HG03575 (cell line): ENCODE measurements around the gene RNF149.
"Not testable (repeated sequence)": the region's sequence is repeated elsewhere in the genome, so short reads cannot be mapped to it uniquely, and the experiment has no call there.

Experiments used
- ATAC-seq: cut with Tn5 transposase; IDR thresholded peaks from one replicate; pipeline ENCODE4 v1.9.1; 2021; ENCODE audit not compliant: unreplicated experiment, insufficient number of reproducible peaks, low FRiP score; ENCODE audit errors: extremely low read depth

Gene RNF149

DNA sequence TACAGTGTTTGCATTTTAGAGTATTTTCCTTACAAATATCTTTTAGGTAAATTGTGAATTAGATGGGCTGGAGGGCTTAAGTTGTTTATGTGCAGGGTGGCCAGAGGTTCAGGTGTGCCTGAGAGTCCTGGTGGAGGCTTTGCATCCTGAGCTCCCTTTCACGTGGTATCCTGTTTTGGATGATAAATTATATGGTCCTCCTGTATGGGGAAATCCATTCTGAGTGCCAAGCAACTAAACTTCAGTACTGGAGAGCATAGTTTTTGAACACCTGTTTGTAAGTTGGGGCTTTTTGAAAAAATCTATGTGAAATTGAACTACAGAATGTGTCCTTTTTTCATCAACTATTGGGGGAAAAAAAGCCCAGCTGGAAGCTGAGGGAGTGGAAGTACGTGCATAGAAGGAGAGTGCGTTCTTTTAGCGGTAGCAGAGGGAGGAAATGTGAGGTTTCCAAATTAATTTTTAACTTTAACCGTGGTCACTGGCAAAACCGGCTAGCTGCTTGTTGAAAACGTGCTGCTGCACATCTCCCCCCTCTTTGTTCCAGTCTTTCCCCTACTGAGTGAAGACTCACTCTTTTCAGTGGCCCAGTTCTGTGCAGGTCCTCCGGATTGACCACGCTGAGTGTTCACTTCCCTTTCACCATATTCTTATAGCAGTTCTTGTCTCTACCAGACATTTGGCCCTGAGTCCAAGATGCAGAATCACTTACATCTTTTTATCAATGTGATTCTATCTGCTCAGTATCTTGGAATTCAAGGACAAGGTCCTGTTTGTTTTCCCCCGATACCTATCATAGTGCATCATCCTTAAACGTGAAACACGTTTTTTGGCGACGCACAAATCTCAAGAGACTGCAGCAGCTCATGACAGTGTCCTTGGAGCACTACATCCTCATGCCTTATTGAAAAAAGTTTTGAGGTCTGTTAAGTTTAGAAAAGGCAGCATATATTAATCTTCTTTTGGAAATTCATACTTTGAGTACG lies 40.5 kb downstream of the RNF149 start:
- ATAC-seq: no peak

DNA sequence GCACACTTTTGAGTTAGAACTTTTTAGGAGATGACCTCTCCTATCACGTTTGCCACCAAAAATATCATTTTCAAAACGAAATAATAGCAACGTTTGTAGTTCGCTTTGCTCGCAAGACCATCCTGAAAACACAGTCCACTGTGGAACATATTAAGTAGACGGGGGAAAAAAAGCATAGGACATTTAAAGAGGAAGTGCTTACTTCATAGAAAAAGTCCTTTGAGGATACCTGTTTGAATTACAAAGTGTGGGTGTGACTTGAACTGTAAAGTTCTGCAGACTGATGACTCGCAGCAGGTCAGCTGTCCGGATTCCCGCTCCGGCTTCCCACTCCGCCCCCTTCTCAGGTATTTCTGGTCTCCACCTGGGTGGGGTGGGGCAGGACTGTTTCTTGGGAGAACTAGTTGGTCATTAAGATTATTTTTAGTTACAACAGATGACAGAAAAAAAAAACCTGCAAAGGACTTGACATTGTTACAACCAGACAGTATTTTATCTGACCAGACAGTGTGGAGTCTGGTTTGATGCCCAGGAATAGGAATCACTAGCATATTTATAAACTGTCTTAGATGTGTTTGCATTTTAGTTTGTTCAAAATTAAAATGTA lies 42.5 kb downstream of the RNF149 start:
- no peak for ATAC-seq

DNA sequence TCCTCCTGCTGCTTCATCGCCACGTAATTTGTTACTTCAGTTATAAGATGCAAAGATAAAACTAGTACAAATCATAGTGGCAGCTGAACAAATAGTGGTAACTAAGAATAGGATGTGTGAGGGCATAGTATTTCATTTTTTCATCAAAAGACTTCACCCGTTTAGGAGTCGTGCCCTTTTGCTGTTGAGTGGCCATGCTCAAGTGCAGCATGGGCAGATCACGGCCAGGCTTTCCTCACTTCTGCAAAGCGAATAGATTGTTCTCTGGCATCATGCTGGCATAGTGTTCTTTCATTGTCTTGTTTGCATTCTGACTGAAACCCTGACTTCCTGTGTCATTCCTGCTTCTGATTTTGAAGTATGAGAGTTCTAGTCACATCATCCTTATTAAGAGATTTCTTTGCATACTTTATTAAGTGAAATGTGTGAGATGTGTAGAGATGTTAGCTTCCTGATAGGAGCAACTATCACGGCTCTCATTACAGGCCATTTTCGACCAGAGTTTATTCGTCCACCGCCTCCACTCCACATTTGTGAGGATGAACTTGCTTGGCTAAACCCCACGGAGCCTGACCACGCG lies 44.1 kb downstream of the RNF149 start:
- ATAC-seq: no peak

DNA sequence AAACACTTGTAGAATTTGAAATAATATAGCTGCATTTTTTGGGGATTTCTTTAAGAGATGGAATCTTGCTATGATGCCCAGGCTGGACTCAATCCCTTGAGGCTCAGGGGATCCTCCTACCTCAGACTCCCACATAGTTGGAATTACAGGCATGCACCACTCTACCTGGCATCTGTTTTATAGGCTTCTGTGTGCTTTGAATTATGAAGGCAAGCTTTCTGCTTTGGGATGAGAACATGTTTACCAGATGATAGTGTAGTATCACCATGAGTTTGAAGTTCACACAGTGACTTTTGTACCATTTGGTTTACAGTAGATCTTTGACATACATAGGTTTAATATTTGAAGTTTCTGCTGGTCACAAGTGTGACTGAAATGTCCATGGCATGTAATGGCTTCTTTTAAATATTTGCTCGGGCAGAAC lies 45.1 kb downstream of the RNF149 start:
- ATAC-seq: no peak

DNA sequence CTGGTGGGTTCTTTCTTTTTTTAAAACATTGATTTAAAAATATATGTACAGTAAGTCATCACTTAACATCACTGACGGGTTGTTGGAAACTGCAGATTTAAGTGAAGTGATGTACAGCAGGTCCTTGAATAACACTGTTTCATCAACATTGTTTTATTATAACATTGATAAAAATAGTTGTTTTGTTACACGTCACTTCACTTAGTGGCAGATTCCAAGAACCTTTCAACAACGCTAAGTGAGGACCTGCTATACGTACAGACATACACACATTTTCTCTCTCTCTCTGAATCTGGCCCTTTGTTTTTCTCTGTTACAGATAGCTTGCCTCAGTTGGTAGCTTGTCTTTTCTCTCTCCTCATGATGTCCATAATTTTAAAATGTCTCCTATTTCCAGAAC lies 46.4 kb downstream of the RNF149 start:
- no peak for ATAC-seq

DNA sequence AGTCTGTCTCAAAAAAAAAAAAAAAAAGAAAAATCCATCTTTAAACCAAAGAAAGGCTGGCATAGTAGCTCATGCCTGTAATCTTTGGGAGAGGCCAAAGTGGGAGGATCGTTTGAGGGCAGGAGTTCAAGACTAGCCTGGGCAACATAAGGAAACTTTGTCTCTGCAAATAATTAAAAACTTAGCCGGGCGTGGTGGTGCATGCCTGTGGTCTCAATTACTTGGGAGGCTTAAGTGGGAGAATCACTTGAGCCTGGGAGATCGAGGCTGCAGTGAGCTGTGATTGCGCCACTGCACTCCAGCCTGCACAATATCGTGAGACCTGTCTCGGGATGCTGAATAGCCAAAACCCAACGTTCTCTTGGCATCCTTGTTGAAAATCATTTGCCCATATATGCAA lies 49.7 kb downstream of the RNF149 start:
- ATAC-seq: no peak

DNA sequence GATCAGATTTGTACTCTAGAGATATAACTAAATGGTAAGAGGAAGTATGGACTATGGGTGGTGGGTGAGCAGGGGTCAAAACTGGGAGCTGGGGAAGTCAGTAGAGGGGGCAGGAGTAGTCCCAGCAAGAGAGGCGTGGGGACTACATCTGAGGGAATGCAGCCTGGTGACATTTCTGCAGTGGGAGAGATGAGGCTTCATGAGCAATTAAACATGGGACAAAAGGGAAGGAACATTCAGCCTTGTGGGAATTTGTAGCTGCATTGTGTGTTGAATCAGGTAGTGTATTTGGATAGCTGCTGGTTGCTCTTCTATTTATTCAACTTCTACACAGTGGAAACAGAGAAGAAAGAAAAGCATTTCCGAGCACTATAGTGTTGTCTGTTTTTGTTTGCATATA lies 52.2 kb downstream of the RNF149 start:
- no peak for ATAC-seq

DNA sequence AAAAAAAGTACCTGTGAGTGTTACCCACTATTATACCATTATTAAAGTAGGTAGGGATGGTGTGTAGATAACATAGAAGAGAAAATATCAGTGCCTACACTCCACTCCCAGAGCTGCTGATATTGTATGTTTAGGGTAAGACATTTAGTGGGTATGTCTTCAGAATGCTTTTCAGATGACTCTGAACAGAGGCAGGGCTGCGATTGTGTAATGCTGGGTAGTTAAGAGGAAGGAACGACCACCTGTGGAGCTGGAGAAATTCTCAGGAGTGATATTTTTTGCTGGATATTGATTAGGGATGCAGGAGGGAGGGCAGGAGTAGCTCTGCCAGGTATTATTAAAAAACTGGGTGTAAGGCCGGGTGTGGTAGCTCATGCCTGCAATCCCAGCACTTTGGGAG lies 53.0 kb downstream of the RNF149 start:
- no peak for ATAC-seq

DNA sequence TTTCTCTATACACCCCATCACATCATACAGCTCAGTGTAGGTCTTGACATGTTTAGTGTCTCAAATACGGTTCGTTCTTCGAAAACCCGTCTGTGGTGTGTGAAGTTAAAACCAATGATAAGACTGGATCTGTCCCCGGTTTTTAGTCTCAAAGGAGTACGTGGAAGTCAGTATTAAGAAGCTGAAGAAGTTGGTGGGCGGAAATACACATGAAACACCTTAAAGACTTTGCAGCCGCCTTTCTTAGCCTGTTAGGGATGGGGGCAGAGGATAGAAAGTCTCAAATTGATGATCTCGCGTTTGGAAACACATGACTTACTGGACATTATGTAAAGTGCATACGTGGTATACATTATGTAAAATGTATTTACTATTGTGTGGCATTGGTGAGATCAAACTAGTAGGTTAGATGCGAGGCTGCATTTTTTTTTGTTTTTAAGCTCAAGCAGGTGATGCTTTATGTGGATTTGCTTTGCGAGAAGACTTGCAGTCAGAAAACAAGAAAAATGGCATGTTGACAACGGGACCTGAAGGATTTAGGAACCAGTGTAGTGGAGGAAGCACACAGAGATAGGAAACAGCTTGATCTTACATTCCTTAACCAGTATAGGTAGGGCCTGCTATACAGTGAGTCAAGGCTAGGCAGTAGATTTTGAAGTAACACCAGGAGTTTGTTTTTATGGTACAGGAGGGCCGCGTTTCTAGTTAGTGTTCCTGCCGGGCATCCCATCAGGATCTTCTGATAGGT lies 54.6 kb downstream of the RNF149 start:
- no peak for ATAC-seq

DNA sequence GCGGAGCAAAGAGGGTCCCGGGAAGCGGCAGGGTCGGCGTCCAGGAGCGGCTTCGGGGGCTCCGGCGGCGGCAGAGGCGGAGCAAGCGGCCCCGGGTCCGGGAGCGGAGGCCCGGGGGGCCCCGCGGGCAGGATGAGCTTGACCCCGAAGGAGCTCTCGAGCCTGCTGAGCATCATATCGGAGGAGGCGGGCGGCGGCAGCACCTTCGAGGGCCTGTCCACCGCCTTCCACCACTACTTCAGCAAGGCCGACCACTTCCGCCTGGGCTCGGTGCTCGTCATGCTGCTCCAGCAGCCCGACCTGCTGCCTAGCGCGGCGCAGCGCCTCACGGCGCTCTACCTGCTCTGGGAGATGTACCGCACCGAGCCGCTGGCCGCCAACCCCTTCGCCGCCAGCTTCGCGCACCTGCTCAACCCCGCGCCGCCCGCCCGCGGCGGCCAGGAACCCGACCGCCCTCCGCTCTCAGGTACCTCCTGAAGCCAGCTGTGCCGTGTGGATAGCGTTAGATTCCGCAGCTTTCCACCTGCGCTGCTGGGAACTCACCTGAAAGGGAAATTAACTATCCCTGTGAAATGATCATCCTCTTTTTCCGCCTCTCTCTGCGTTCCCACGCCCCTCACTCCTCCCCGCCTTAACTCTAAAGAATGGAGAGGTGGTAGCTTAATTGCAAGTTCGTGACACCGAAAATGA lies 55.3 kb downstream of the RNF149 start:
- ATAC-seq: no peak

DNA sequence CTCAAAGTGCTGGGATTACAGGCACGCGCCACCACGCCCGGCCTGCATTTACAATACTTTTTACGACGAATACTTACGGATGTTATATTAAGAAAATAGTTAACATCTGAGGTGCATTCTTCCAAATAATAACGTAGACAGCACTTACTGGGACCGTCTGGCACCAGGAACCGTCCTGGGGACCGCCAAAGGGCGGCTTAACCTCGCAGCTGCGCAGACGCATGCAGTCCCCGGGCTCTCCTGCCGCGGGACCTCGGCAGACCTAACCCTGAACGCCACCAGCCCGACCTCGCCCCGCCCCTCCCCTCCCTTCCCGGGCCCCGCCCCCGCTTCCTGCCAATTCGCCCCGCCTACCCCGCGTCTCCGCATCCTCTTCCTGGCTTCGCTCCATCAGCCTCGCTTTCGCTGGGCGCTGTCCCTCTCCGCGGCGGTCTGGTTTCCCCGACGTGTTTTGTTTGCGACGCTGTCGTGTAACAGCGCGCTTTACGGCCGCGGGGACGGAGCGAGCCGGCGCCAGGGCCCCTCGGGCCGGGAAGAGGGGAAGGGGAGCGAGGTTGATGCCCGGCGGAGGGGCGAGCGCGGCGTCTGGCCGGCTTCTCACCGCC lies 56.0 kb downstream of the RNF149 start, which contains the start of gene CNOT11:
Gene CNOT11, plus strand, starts transcription at position 479 of the 605 bp plus-strand sequence. Its CDS starts 79 bp downstream, at position 558.
- ATAC-seq: peak; percentile 69

DNA sequence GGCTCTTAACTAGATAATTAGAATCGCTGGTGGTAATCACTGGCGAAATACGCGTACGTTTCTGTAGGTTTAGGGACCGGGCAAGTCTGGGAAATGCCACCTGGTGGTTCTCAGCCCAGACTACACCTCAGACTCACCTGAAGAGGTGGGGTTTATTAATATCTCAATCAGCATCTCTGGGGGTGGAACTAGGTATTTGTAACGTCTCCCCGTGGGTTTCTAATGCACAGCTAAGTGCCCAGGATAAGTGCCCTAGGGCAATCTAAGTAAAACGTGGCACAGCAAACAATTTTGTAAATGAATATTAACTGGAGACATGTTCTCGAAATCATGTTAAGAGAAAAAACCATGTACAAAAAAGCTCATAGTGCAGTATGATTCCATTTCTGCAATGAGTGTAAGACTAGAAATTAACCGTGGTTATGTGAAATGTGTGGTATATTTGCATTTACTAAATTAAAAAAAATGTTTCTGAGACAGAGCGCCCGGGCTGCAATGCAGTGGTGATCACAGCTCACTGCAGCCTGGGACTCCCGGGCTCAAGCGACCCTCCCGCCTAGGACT lies 56.6 kb downstream of the RNF149 start:
- peak; percentile 49 for ATAC-seq

DNA sequence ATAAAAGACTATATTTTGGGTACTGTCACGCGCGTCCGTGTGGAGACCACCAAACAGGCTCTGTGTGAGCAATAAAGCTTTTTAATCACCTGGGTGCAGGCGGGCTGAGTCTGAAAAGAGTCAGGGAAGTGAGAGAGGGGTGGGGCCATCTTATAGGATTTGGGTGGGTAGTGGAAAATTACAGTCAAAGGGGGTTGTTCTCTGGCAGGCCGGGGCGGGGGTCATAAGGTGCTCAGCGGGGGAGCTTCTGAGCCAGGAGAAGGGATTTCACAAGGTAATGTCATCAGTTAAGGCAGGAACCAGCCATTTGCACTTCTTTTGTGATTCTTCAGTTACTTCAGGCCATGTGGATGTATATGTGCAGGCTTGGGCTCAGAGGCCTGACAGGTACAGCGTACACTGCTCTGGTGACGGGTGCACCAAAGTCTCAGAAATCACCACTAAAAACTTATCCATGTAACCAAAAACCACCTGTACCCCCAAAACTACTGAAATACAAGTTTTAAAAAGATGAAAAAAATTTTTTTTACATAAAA lies 57.2 kb downstream of the RNF149 start:
- ATAC-seq: not testable (repeated sequence)

DNA sequence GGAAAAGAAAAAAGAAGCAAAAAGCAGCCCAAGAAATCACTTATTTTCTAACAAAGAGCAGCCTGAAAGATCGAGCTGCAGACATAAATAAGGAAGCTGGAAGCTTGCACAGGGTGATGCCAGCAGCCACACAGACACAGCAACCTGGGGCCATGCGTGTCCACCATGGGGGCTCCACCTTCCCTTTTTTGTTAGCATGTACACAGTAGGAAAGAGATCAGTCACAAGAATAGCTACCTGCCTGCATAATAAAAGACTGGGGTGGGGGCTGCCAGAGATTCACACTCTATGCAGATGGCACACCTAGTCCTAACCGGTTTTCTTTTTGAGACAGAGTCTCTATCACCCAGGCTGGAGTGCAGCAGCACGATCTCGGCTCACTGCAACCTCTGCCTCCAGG lies 58.7 kb downstream of the RNF149 start:
- ATAC-seq: no peak

DNA sequence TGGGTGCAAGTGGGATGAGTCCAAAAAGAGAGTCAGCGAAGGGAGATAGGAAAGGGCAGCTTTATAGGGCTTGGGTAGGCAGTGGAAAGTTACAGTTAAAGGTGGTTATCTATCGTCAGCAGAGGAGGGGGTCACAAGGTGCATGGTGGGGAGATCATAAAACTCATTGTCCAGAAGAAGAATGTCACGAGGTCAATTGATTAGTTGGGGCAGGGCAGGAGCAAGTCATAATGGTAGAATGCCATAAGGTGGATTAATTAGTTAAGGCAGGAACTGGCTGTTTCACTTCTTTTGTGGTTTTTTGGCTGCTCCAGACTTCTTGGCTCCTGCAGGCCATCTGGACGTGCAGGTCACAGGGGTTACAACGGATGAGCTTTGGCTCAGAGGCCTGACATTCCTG lies 59.7 kb downstream of the RNF149 start:
- ATAC-seq: not testable (repeated sequence)

DNA sequence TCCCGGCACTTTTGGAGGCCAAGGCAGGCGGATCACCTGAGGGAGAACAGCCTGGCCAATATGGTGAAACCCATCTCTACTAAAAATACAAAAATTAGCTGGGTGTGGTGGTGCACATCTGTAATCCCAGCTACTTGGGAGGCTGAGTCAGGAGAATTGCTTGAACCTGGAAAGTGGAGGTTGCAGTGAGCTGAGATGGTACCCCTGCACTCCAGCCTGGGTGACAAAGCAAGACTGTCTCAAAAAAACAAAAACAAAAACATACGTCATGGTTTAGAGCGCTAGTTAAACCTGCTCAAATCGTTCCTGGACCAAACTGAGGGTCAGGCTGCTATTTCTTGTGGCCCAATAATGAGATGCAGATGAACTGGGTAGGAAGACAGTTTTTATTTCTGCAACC lies 63.0 kb downstream of the RNF149 start:
- ATAC-seq: not testable (repeated sequence)

DNA sequence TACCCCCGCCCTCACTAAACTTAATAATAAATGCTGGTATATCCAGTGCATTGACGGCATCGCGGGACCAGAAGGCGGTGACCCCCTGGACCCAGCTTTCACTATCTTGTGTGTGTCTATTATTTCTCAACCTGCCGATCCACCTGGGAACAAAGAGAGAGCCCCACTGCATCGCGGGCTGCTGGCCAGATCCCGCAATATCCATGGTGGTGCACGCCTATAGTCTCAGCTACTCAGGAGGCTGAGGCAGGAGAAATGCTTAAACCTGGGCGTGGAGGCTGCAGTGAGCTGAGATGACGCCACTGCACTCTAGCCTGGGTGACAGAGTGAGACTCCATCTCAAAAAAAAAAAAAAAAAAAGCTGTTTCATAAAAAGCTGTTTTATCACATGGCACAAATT lies 63.6 kb downstream of the RNF149 start:
- ATAC-seq: not testable (repeated sequence)

DNA sequence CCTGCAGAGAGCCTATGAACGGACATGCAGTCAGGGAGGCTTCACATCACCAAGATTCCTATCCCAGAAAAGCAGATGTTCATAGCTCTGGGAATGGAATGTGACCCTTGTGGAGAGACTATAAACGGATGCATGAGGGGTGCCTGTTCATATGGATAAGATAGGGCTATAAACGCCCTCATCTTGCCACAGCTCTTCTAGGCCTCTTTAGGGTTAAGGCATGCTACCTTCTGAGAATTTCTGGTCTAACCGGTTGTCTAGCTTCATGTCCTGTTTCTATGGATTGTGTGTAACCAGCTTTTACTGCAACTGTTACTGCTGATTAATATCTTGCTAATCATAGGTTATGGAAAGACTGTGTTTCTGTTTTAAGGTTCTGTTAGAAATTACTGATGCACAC lies 64.1 kb downstream of the RNF149 start:
- ATAC-seq: not testable (repeated sequence)
